ENCODE data around the gene TMEM187. TPM values are rescaled to one million over a fixed set of nuclear protein-coding genes. Genes with fewer than 3 reads are reported as not detected.

TMEM187 gene
- total RNA-seq, 1 donor from 2014 or later = 8.6 TPM

- Mint-ChIP-seq H3K27ac (ENCODE audit: unreplicated experiment) (no peak overlapping the region), H3K4me1 (ENCODE audit: low read depth, unreplicated experiment) (peaks cover 5% of the 10 kb centered on the region), H3K36me3 (ENCODE audit: low read depth, unreplicated experiment) (peaks cover 2% of the 10 kb centered on the region), H3K9me3 (ENCODE audit: unreplicated experiment) (no peaks in the 10 kb centered on the region), H3K27me3 (ENCODE audit: low read depth, unreplicated experiment) (no peaks in the 10 kb centered on the region), H3K4me3 (ENCODE audit: unreplicated experiment) (no peak overlapping the region)
- Histone ChIP-seq H3K36me3 (ENCODE audit: insufficient read depth, low read length) (peaks cover 3% of the 10 kb centered on the region), H3K4me2 (ENCODE audit: low read length) (no peak overlapping the region), H3K9me3 (ENCODE audit: insufficient read depth, low read depth, low read length) (no peaks in the 10 kb centered on the region), H3K9ac (ENCODE audit: low read length) (no peak overlapping the region), H3K79me2 (ENCODE audit: insufficient read depth, low read length) (peaks cover 7% of the 10 kb centered on the region), H3K27ac (ENCODE audit: low read depth, low read length) (no peak overlapping the region), H4K20me1 (ENCODE audit: insufficient read depth, low read length) (no peaks in the 10 kb centered on the region), H3K4me3 (ENCODE audit: insufficient read depth, low read depth, low read length) (no peak overlapping the region), H3K27me3 (ENCODE audit: insufficient read depth, low read length) (no peaks in the 10 kb centered on the region), H3K4me1 (ENCODE audit: insufficient read depth, low read length) (peaks cover 4% of the 10 kb centered on the region), H2AFZ (ENCODE audit: low read depth, low read length) (no peak overlapping the region)
- TF ChIP-seq EZH2 (IDR thresholded peaks at IDR 0.05; ENCODE audit: insufficient read depth, low read length) = no peak
- TF ChIP-seq CTCF (IDR thresholded peaks at IDR 0.05; ENCODE audit: insufficient read depth, low read depth, low read length) = no peak
- DNase-seq (ENCODE audit: low read depth) (no peak), FAIRE-seq (no peak)
These were observed 23.4 kb upstream of the TMEM187 start for GRCh38 chrX:153948847-153949805.

GRCh38 chrX:153950127-153950526 is 22.4 kb upstream of the TMEM187 start:
- peaks cover 7% of the 10 kb centered on the region for H3K79me2 ChIP-seq (ENCODE audit: insufficient read depth, low read length)
- no peaks in the 10 kb centered on the region for H3K27me3 ChIP-seq (ENCODE audit: insufficient read depth, low read length)
- H3K4me3 Mint-ChIP-seq (ENCODE audit: unreplicated experiment) = no peak overlapping the region
- DNase-seq (ENCODE audit: low read depth) = no peak
- H3K36me3 ChIP-seq (ENCODE audit: insufficient read depth, low read length) = peaks cover 3% of the 10 kb centered on the region
- TF ChIP-seq CTCF (IDR thresholded peaks at IDR 0.05; ENCODE audit: insufficient read depth, low read depth, low read length) (no peak), EZH2 (IDR thresholded peaks at IDR 0.05; ENCODE audit: insufficient read depth, low read length) (no peak)
- peaks cover 2% of the 10 kb centered on the region for H3K36me3 Mint-ChIP-seq (ENCODE audit: low read depth, unreplicated experiment)
- peaks cover 4% of the 10 kb centered on the region for H3K4me1 ChIP-seq (ENCODE audit: insufficient read depth, low read length)
- H4K20me1 ChIP-seq (ENCODE audit: insufficient read depth, low read length) = no peaks in the 10 kb centered on the region
- FAIRE-seq = peak; percentile 62
- no peak overlapping the region for H3K27ac ChIP-seq (ENCODE audit: low read depth, low read length)
- H3K27me3 Mint-ChIP-seq (ENCODE audit: low read depth, unreplicated experiment) = no peaks in the 10 kb centered on the region
- no peak overlapping the region for H3K4me2 ChIP-seq (ENCODE audit: low read length)
- H2AFZ ChIP-seq (ENCODE audit: low read depth, low read length) = no peak overlapping the region
- H3K4me3 ChIP-seq (ENCODE audit: insufficient read depth, low read depth, low read length) = no peak overlapping the region
- H3K9me3 ChIP-seq (ENCODE audit: insufficient read depth, low read depth, low read length) = no peaks in the 10 kb centered on the region
- H3K9ac ChIP-seq (ENCODE audit: low read length) = no peak overlapping the region
- H3K27ac Mint-ChIP-seq (ENCODE audit: unreplicated experiment) = no peak overlapping the region
- peaks cover 5% of the 10 kb centered on the region for H3K4me1 Mint-ChIP-seq (ENCODE audit: low read depth, unreplicated experiment)
- no peaks in the 10 kb centered on the region for H3K9me3 Mint-ChIP-seq (ENCODE audit: unreplicated experiment)
